Natural killer cell (primary cell): Measurements from ENCODE around the gene XIST. TPM values are rescaled to one million over a fixed set of nuclear protein-coding genes. Genes with fewer than 3 reads are reported as not detected.

ENCODE experiments used
- ATAC-seq, 3 donors: fragments of 150-1000 bp in 2 of 3; fragments of 200-7000 bp in 1 of 3; cut with Tn5 transposase; 1 replicate in 1 of 3; 2 replicates in 2 of 3; pipeline ENCODE4 v1.10.0; 2021; ENCODE audit warnings: mild to moderate bottlenecking in 2 of 3, moderate library complexity in 2 of 3
- DNase-seq, 2 donors: peaks; one replicate each; pipeline versions ENCODE4 v3.0.0 to v3.0.0-alpha.2; 2013 to 2021; ENCODE audit warnings: mixed read lengths in 1 of 2
- H3K27ac ChIP-seq: one replicate; pipeline ENCODE4 v1.5.1; 2013; ENCODE audit warnings: mild to moderate bottlenecking, low read length
- H3K27me3 ChIP-seq: one replicate; pipeline ENCODE4 v1.6.1; 2013; ENCODE audit warnings: low read length; ENCODE audit not compliant: control insufficient read depth, insufficient read depth
- H3K36me3 ChIP-seq: one replicate; pipeline ENCODE4 v1.6.1; 2013; ENCODE audit warnings: low read length; ENCODE audit not compliant: control insufficient read depth, insufficient read depth
- H3K4me1 ChIP-seq: one replicate; pipeline ENCODE4 v1.6.1; 2013; ENCODE audit warnings: low read length; ENCODE audit not compliant: control insufficient read depth, insufficient read depth
- H3K4me3 ChIP-seq: one replicate; pipeline ENCODE4 v1.5.1; 2013; ENCODE audit warnings: low read length
- H3K9me3 ChIP-seq: one replicate; pipeline ENCODE4 v1.6.1; 2013; ENCODE audit warnings: low read length; ENCODE audit not compliant: control insufficient read depth, insufficient read depth
- H3K27ac Mint-ChIP-seq, 2 donors: one replicate each; pipeline ENCODE4 v1.8.0; 2022; ENCODE audit warnings: mild to moderate bottlenecking in 2 of 2, mixed read lengths in 2 of 2, moderate library complexity in 1 of 2
- H3K27me3 Mint-ChIP-seq, 2 donors: one replicate each; pipeline ENCODE4 v1.8.0; 2022; ENCODE audit warnings: low read depth in 2 of 2, mixed read lengths in 2 of 2
- H3K36me3 Mint-ChIP-seq: one replicate; pipeline ENCODE4 v1.8.0; 2022; ENCODE audit warnings: mixed read lengths
- H3K4me1 Mint-ChIP-seq, 2 donors: one replicate each; pipeline ENCODE4 v1.8.0; 2022; ENCODE audit warnings: mixed read lengths in 2 of 2
- H3K4me3 Mint-ChIP-seq: one replicate; pipeline ENCODE4 v1.8.0; 2022; ENCODE audit warnings: mild to moderate bottlenecking, moderate library complexity, mixed read lengths
- H3K9me3 Mint-ChIP-seq, 2 donors: one replicate each; pipeline ENCODE4 v1.8.0; 2022; ENCODE audit warnings: mixed read lengths in 2 of 2
- CTCF ChIP-seq: fragments of 200-600 bp; IDR thresholded peaks from one replicate; pipeline ENCODE4 v1.8.0; 2022; ENCODE audit warnings: antibody characterized with exemption
- WGBS: methylation state at CpG from one replicate; pipeline ENCODE4 v1.1.7; 2013; ENCODE audit warnings: missing lambda C conversion rate; ENCODE audit not compliant: insufficient coverage; 5-methylcytosine and 5-hydroxymethylcytosine counted together
- intact Hi-C: fragments of 100-400 bp; cut with micrococcal nuclease; formaldehyde crosslinking; loops from one replicate; pipeline ENCODE4 v1.14.2; 2022
- total RNA-seq, 4 donors: library from RNA; stranded (reverse); fragments of 120-200 nt in 1 of 4; gene quantifications; one replicate each; pipeline versions ENCODE4 v1.2.3 to v1.2.4, GENCODE V29; 2013 to 2022

XIST gene
- total RNA-seq, 3 donors from 2014 or later (not counting 1 experiment from before 2014, with no cell fraction given): 0.15 to 505 TPM; not detected in 1

- no peak overlapping the region for H3K4me3 ChIP-seq
- Mint-ChIP-seq H3K27me3 (no peaks in the 10 kb centered on the region), H3K9me3 (no peaks in the 10 kb centered on the region), H3K4me1 (peaks cover 0 to 62% of the 10 kb centered on the region in 2 donors), H3K4me3 (peak overlapping the region; percentile 75), H3K36me3 (no peaks in the 10 kb centered on the region), H3K27ac (peak overlapping the region in 1 of 2 donors; percentile 57)
- H3K36me3 ChIP-seq: no peaks in the 10 kb centered on the region
- H3K27me3 ChIP-seq: no peaks in the 10 kb centered on the region
- no peak for ATAC-seq
- WGBS: 89% methylated on average over 1 of the region's 1 CpG
- TF ChIP-seq CTCF: no peak
- no peaks in the 10 kb centered on the region for H3K4me1 ChIP-seq
- intact Hi-C loops: no loop called here
- H3K9me3 ChIP-seq: no peaks in the 10 kb centered on the region
- DNase-seq: no peak
- H3K27ac ChIP-seq: no peak overlapping the region
These were observed 4.5 kb downstream of the XIST start for GRCh38 chrX:73847991-73848390.

GRCh38 chrX:73847100-73847499 lies 5.4 kb downstream of the XIST start:
- H3K9me3 ChIP-seq: no peaks in the 10 kb centered on the region
- H3K27me3 ChIP-seq: no peaks in the 10 kb centered on the region
- Mint-ChIP-seq H3K27ac (no peak overlapping the region), H3K9me3 (no peaks in the 10 kb centered on the region), H3K4me1 (peaks cover 0 to 63% of the 10 kb centered on the region in 2 donors), H3K36me3 (no peaks in the 10 kb centered on the region), H3K27me3 (no peaks in the 10 kb centered on the region), H3K4me3 (peak overlapping the region; percentile 14)
- no peak overlapping the region for H3K4me3 ChIP-seq
- TF ChIP-seq CTCF: no peak
- ATAC-seq (no peak), DNase-seq (no peak)
- WGBS: 94% methylated on average over 2 of the region's 2 CpGs
- no peaks in the 10 kb centered on the region for H3K4me1 ChIP-seq
- intact Hi-C loops: no loop called here
- H3K27ac ChIP-seq: no peak overlapping the region
- H3K36me3 ChIP-seq: no peaks in the 10 kb centered on the region

- Histone ChIP-seq H3K27me3 (no peaks in the 10 kb centered on the region), H3K27ac (no peak overlapping the region), H3K9me3 (no peaks in the 10 kb centered on the region), H3K4me1 (no peaks in the 10 kb centered on the region), H3K4me3 (no peak overlapping the region), H3K36me3 (no peaks in the 10 kb centered on the region)
- H3K4me3 Mint-ChIP-seq: no peak overlapping the region
- no peak overlapping the region for H3K27ac Mint-ChIP-seq
- H3K4me1 Mint-ChIP-seq: peaks cover 0 to 38% of the 10 kb centered on the region in 2 donors
- no peaks in the 10 kb centered on the region for H3K36me3 Mint-ChIP-seq
- no peaks in the 10 kb centered on the region for H3K27me3 Mint-ChIP-seq
- no peaks in the 10 kb centered on the region for H3K9me3 Mint-ChIP-seq
- TF ChIP-seq CTCF: no peak
- 83% methylated on average over 4 of the region's 4 CpGs for WGBS
- ATAC-seq (no peak), DNase-seq (no peak)
- intact Hi-C loops: no loop called here
These were observed 9.8 kb downstream of the XIST start for GRCh38 chrX:73842541-73843234.

GRCh38 chrX:73841337-73841736 lies 11.2 kb downstream of the XIST start:
- H3K27ac ChIP-seq: no peak overlapping the region
- intact Hi-C loops: no loop called here
- WGBS: 90% methylated on average over 3 of the region's 5 CpGs
- H3K4me3 ChIP-seq: no peak overlapping the region
- H3K4me1 ChIP-seq: no peaks in the 10 kb centered on the region
- ATAC-seq (no peak), DNase-seq (no peak)
- Mint-ChIP-seq H3K27ac (no peak overlapping the region), H3K27me3 (no peaks in the 10 kb centered on the region), H3K4me3 (no peak overlapping the region), H3K9me3 (no peaks in the 10 kb centered on the region), H3K36me3 (no peaks in the 10 kb centered on the region), H3K4me1 (peaks cover 0 to 42% of the 10 kb centered on the region in 2 donors)
- no peaks in the 10 kb centered on the region for H3K36me3 ChIP-seq
- no peaks in the 10 kb centered on the region for H3K27me3 ChIP-seq
- no peaks in the 10 kb centered on the region for H3K9me3 ChIP-seq
- TF ChIP-seq CTCF: no peak
